Panc1 (cell line): ENCODE data around the gene CRELD1. TPM values are rescaled to one million over a fixed set of nuclear protein-coding genes. Genes with fewer than 3 reads are reported as not detected.

ENCODE experiments used
- ATAC-seq: fragments of 200-7000 bp; cut with Tn5 transposase; 2 replicates; pipeline ENCODE4 v1.9.1; 2020; ENCODE audit warnings: mild to moderate bottlenecking, moderate library complexity
- BruUV-seq: library from RNA; stranded (reverse); fragments of 400-500 nt; replicated peaks from 2 replicates; lab custom pipeline; 2021; lab: Mats Ljungman, UMichigan
- CTCF ChIA-PET: fragments of 300-600 bp; sonication (Branson Sonifier 250); formaldehyde crosslinking; loops from one replicate; lab custom pipeline; 2022; ENCODE audit warnings: antibody characterized with exemption; lab: Charles Lee
- POLR2A ChIA-PET: fragments of 300-600 bp; sonication (Branson Sonifier 250); formaldehyde crosslinking; loops from one replicate; lab custom pipeline; 2022; ENCODE audit warnings: antibody characterized with exemption; lab: Charles Lee
- DNase-seq: peaks from one replicate; pipeline ENCODE4 v3.0.0-alpha.2; 2010; ENCODE audit warnings: low read depth, low spot score
- H3K27ac ChIP-seq: 2 replicates; pipeline ENCODE4 v1.5.1; 2011; ENCODE audit warnings: mild to moderate bottlenecking, low read length, inconsistent platforms
- H3K27me3 ChIP-seq: fragments of 200-500 bp; sonication (Bioruptor generic); 2 replicates; pipeline ENCODE4 v1.6.0; 2014; ENCODE audit warnings: low read length, inconsistent platforms; ENCODE audit not compliant: control insufficient read depth, insufficient read depth
- H3K36me3 ChIP-seq: fragments of 200-500 bp; sonication (Bioruptor generic); 2 replicates; pipeline ENCODE4 v1.5.1; 2014; ENCODE audit warnings: inconsistent platforms, mild to moderate bottlenecking, low read length, moderate library complexity; ENCODE audit not compliant: control insufficient read depth, insufficient read depth
- H3K4me1 ChIP-seq: 2 replicates; pipeline ENCODE4 v1.5.1; 2011; ENCODE audit warnings: inconsistent platforms, mild to moderate bottlenecking, low read length, moderate library complexity; ENCODE audit not compliant: control insufficient read depth, insufficient read depth
- H3K4me3 ChIP-seq, 2 experiments: 2 replicates each; pipeline ENCODE4 v1.5.1; 2011 to 2012; ENCODE audit warnings: low read depth in 2 of 2, low read length in 2 of 2, mild to moderate bottlenecking in 2 of 2, inconsistent platforms in 1 of 2, moderate library complexity in 1 of 2
- H3K9me3 ChIP-seq: fragments of 200-500 bp; sonication (Bioruptor generic); 2 replicates; pipeline ENCODE4 v1.5.1; 2014; ENCODE audit warnings: low read depth, mild to moderate bottlenecking, inconsistent platforms, low read length, moderate library complexity; ENCODE audit not compliant: control insufficient read depth, insufficient read depth
- POLR2AphosphoS5 ChIP-seq: IDR thresholded peaks from 2 replicates; pipeline ENCODE4 v1.6.1; 2012; ENCODE audit warnings: mild to moderate bottlenecking, low read depth, low read length, moderate library complexity
- SIN3A ChIP-seq: IDR thresholded peaks from 2 replicates; pipeline ENCODE4 v1.6.1; 2012; ENCODE audit warnings: low read depth, mild to moderate bottlenecking, low read length, moderate library complexity, borderline replicate concordance; ENCODE audit not compliant: insufficient read depth
- TCF7L2 ChIP-seq: IDR thresholded peaks from 2 replicates; pipeline ENCODE4 v1.6.1; 2011; ENCODE audit warnings: mild to moderate bottlenecking, low read depth, low read length, inconsistent platforms
- in situ Hi-C: cut with HindIII; loops from 2 replicates; pipeline ENCODE4 v1.10.0; 2016; ENCODE audit warnings: low sequenced_read_pairs, low pct_unique_long_range_greater_than_20kb
- intact Hi-C: fragments of 100-400 bp; cut with micrococcal nuclease; formaldehyde crosslinking; loops from one replicate; pipeline ENCODE4 v1.10.0; 2022; ENCODE audit not compliant: unreplicated experiment
- total RNA-seq: library from RNA; stranded (reverse); gene quantifications from one replicate; pipeline ENCODE4 v1.2.1, GENCODE V29; 2021; ENCODE audit not compliant: unreplicated experiment
- TF ChIP-seq, protein P1 (sequence below), 2 experiments: IDR thresholded peaks; 2 replicates each; pipeline ENCODE4 v1.6.1; 2011 to 2012; ENCODE audit warnings: low read depth in 2 of 2, control low read depth in 1 of 2, low read length in 1 of 2, mild to moderate bottlenecking in 1 of 2, moderate library complexity in 1 of 2; ENCODE audit not compliant: insufficient read depth in 1 of 2
- TF ChIP-seq, protein P2 (sequence below): fragments of 450-650 bp; IDR thresholded peaks from 2 replicates; pipeline ENCODE4 v1.5.1; 2017; ENCODE audit warnings: mild to moderate bottlenecking

The CRELD1 gene
- total RNA-seq, 1 experiment from 2014 or later: 15.4 TPM

DNA sequence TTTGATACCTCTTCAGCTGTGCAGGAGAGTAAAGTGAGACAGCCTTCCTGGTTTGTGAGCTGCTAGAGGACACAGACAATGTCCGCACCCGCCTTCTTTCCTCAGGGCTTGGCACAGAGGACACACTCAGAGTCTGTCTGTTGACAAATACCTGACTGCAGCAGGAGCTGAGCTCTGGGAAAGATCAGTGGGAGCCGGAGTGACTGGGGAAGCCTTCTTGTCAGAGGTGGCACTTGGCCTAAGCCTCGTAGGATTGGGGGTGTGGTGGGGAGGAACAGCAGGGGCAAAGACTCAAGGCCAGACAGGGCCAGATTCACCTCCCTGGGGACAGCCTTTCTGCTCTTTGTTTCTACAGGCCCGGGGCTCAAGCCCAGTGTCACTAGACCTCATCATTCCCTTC lies 20.0 kb upstream of the CRELD1 start:
- BruUV-seq: no TSS peak
- TF ChIP-seq SIN3A (no peak), TCF7L2 (no peak), POLR2AphosphoS5 (no peak)
- TF ChIP-seq, protein P1, sequence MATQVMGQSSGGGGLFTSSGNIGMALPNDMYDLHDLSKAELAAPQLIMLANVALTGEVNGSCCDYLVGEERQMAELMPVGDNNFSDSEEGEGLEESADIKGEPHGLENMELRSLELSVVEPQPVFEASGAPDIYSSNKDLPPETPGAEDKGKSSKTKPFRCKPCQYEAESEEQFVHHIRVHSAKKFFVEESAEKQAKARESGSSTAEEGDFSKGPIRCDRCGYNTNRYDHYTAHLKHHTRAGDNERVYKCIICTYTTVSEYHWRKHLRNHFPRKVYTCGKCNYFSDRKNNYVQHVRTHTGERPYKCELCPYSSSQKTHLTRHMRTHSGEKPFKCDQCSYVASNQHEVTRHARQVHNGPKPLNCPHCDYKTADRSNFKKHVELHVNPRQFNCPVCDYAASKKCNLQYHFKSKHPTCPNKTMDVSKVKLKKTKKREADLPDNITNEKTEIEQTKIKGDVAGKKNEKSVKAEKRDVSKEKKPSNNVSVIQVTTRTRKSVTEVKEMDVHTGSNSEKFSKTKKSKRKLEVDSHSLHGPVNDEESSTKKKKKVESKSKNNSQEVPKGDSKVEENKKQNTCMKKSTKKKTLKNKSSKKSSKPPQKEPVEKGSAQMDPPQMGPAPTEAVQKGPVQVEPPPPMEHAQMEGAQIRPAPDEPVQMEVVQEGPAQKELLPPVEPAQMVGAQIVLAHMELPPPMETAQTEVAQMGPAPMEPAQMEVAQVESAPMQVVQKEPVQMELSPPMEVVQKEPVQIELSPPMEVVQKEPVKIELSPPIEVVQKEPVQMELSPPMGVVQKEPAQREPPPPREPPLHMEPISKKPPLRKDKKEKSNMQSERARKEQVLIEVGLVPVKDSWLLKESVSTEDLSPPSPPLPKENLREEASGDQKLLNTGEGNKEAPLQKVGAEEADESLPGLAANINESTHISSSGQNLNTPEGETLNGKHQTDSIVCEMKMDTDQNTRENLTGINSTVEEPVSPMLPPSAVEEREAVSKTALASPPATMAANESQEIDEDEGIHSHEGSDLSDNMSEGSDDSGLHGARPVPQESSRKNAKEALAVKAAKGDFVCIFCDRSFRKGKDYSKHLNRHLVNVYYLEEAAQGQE (IDR thresholded peaks at IDR 0.05; ENCODE audit: insufficient read depth in 1 of 2, low read depth in 2 of 2, low read length in 1 of 2): no peak
- TF ChIP-seq, protein P2, sequence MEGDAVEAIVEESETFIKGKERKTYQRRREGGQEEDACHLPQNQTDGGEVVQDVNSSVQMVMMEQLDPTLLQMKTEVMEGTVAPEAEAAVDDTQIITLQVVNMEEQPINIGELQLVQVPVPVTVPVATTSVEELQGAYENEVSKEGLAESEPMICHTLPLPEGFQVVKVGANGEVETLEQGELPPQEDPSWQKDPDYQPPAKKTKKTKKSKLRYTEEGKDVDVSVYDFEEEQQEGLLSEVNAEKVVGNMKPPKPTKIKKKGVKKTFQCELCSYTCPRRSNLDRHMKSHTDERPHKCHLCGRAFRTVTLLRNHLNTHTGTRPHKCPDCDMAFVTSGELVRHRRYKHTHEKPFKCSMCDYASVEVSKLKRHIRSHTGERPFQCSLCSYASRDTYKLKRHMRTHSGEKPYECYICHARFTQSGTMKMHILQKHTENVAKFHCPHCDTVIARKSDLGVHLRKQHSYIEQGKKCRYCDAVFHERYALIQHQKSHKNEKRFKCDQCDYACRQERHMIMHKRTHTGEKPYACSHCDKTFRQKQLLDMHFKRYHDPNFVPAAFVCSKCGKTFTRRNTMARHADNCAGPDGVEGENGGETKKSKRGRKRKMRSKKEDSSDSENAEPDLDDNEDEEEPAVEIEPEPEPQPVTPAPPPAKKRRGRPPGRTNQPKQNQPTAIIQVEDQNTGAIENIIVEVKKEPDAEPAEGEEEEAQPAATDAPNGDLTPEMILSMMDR: no peak
- Histone ChIP-seq H3K27me3 (no peaks in the 10 kb centered on the region), H3K4me3 (no peak overlapping the region), H3K4me1 (peaks cover 25% of the 10 kb centered on the region), H3K27ac (no peak overlapping the region), H3K36me3 (no peaks in the 10 kb centered on the region), H3K9me3 (no peaks in the 10 kb centered on the region)
- in situ Hi-C loops: no loop called here
- intact Hi-C loops: no loop called here
- no peak for ATAC-seq
- ChIA-PET POLR2A (no interaction called here), CTCF (no interaction called here)
- DNase-seq: no peak

DNA sequence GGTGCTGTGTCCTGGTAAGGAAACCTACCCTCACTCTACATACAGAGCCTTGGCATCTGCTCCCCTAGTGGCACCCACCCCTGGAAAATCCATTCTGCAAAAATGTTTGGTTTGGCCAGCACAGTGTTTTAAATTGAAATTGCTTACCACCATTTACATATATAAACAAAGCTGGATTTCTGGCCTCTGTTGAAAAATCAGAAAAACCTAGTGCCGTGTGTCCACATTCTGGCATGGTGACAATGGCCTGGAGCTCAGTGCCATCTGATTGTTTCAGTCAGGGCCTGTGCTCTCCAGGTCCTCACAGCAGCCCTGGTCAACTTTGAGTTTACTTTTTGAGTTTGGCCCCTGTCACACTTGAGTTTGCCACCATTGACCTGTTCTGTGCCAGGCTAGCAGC lies 19.6 kb upstream of the CRELD1 start:
- Histone ChIP-seq H3K9me3 (no peaks in the 10 kb centered on the region), H3K4me1 (peaks cover 25% of the 10 kb centered on the region), H3K27me3 (no peaks in the 10 kb centered on the region), H3K4me3 (no peak overlapping the region), H3K27ac (no peak overlapping the region), H3K36me3 (no peaks in the 10 kb centered on the region)
- in situ Hi-C loops: no loop called here
- ATAC-seq: no peak
- no TSS peak for BruUV-seq
- no peak for DNase-seq
- CTCF ChIA-PET: no interaction called here
- POLR2A ChIA-PET: interaction anchor here (0.6 kb wide), 1 partner anchor 24 kb away, joined by 7 read pairs; no protein-coding TSS in a partner anchor
- intact Hi-C loops: no loop called here
- no peak for TF ChIP-seq POLR2AphosphoS5
- no peak for TF ChIP-seq SIN3A
- TF ChIP-seq TCF7L2: no peak
- TF ChIP-seq, protein P1 (IDR thresholded peaks at IDR 0.05; ENCODE audit: insufficient read depth in 1 of 2, low read depth in 2 of 2, low read length in 1 of 2): no peak
- TF ChIP-seq, protein P2: no peak
